OCI-LY7 (cell line): ENCODE results near the gene SKA3.
"Not testable (repeated sequence)": the region's sequence is repeated elsewhere in the genome, so short reads cannot be mapped to it uniquely, and the experiment has no call there.

Experiments
- CTCF ChIP-seq: fragments of 200-600 bp; sonication (generic); conservative IDR thresholded peaks from 2 replicates; pipeline ENCODE4 v1.5.1; 2014; ENCODE audit warnings: mild to moderate bottlenecking, antibody characterized with exemption, low read length, moderate library complexity, mixed read lengths
- EZH2phosphoT487 ChIP-seq: fragments of 200-600 bp; sonication (generic); IDR thresholded peaks from 2 replicates; pipeline ENCODE4 v1.6.1; 2018; ENCODE audit warnings: low read depth, borderline replicate concordance, mild to moderate bottlenecking, mixed run types, antibody characterized with exemption, low read length, moderate library complexity, mixed read lengths

DNA sequence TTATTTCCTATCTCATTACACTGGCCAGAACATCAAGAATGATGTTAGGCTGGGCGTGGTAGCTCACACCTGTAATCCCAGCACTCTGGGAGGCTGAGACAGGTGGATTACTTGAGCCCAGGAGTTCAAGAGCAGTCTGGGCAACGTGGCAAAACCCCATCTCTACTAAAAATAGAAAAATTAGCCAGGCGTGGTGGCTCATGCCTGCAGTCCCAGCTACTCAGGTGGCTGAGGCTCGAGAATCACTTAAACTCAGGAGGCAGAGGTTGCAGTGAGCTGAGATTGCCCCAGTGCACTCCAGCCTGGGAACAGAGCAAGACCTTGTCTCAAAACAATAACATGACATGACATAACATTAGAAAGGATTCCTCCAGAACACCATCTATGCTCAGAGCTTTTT is 10.7 kb downstream of the SKA3 start:
- not testable (repeated sequence) for TF ChIP-seq CTCF, EZH2phosphoT487
